ENCODE data around the gene DACT2.

DNA sequence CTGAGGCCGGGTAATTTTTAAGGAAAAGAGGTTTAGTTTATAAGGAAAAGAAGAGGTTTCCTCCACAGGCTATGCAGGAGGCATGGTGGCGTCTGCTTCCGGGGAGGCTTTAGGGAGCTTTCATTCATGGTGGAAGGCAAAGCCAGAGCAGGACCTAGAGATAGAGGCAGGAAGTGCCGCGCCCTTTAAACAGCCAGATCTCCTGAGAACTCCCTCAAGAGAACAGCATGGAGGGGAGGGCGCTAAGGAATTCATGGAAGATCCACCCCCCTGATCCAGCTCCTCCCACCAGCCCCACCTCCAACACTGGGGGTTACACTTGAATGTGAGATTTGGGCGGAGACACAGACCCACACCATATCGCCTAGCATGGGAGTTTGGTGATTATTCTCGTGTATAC lies 13.9 kb upstream of the DACT2 start:
- TF ChIP-seq, protein P1, sequence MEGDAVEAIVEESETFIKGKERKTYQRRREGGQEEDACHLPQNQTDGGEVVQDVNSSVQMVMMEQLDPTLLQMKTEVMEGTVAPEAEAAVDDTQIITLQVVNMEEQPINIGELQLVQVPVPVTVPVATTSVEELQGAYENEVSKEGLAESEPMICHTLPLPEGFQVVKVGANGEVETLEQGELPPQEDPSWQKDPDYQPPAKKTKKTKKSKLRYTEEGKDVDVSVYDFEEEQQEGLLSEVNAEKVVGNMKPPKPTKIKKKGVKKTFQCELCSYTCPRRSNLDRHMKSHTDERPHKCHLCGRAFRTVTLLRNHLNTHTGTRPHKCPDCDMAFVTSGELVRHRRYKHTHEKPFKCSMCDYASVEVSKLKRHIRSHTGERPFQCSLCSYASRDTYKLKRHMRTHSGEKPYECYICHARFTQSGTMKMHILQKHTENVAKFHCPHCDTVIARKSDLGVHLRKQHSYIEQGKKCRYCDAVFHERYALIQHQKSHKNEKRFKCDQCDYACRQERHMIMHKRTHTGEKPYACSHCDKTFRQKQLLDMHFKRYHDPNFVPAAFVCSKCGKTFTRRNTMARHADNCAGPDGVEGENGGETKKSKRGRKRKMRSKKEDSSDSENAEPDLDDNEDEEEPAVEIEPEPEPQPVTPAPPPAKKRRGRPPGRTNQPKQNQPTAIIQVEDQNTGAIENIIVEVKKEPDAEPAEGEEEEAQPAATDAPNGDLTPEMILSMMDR (conservative IDR thresholded peaks at IDR 0.05), result no peak
- TF ChIP-seq ZFX (IDR thresholded peaks at IDR 0.05), result no peak

Measured in C4-2B (cell line).